ENCODE data around the gene ATP11A.
A peak's percentile ranks its signal among the peaks of the same experiment; 100 is the strongest.

The ATP11A gene

DNA sequence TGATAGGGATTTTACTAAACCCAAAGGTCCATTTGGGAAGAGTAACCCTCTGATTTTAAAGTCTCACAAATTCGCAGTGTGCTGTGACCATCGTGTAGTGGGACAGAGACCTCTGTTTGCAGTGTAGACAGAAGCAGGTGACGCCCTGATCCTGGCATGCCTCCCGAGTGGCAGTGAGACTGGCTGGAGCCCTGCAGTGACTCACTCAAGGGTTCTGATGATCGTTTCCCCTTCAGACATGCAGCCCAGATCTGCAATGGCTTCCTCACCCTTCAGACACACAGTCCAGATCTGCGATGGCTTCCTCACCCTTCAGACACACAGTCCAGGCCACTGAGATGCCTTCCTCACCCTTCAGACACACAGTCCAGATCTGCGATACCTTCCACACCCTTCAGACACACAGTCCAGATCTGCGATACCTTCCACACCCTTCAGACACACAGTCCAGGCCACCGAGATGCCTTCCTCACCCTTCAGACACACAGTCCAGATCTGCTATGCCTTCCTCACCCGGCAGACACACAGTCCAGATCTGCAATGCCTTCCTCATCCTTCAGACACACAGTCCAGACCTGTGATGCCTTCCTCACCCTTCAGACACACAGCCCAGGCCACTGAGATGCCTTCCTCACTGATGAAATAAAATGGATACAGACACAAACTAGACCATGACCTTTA lies 125.2 kb downstream of the ATP11A start:
- DNase-seq (ENCODE audit: low read depth), result peak; percentile 26
- TF ChIP-seq CTCF (IDR thresholded peaks at IDR 0.05; ENCODE audit: low read length, missing control alignments), result no peak
- no peak overlapping the region for H3K4me3 ChIP-seq (replicated peaks; ENCODE audit: low read depth, low read length)

DNA sequence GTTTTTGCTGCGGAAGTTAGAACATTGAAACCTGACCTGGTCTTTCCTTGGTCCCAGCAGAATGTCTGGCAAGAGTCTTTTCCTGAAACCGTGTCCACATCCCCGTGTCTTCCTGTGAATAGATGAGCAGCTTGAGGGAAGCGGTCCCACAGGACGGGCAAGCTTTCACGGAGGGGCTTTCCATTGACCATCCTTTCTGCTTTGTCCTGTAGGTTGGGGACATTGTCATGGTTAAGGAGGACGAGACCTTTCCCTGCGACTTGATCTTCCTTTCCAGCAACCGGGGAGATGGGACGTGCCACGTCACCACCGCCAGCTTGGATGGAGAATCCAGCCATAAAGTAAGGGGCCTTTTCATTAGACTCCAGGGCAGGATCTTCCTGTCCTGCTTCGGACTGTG lies 126.0 kb downstream of the ATP11A start:
- H3K4me3 ChIP-seq (replicated peaks; ENCODE audit: low read depth, low read length), result no peak overlapping the region
- no peak for DNase-seq (ENCODE audit: low read depth)
- no peak for TF ChIP-seq CTCF (IDR thresholded peaks at IDR 0.05; ENCODE audit: low read length, missing control alignments)

DNA sequence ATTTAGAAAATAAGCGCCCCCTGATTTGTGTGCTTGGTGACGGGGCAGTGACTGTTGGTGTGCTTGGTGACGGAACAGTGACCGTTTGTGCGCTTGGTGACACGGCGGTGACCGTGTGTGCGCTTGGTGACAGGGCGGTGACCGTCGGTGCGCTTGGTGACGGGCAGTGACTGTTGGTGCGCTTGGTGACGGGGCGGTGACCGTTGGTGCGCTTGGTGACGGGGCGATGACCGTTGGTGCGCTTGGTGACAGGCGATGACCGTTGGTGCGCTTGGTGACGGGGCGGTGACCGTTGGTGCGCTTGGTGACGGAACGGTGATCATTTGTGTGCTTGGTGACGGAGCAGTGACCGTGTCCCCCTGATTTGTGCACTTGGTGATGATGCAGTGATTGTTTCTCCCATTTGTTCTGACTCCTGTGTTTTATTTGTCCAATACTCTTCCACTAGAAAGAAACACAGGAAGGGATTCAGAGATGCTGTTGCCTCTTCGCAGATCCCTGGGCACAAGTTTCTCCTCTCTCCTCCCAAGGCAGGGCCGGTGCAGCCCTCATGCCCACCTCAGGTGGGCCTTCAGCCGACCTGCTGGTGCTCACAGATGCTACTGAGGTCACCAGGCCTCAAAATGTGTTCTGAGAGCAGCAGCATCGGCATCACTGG lies 128.3 kb downstream of the ATP11A start:
- TF ChIP-seq CTCF (IDR thresholded peaks at IDR 0.05; ENCODE audit: low read length, missing control alignments), result no peak
- no peak for DNase-seq (ENCODE audit: low read depth)
- H3K4me3 ChIP-seq (replicated peaks; ENCODE audit: low read depth, low read length), result no peak overlapping the region

GRCh38 chr13:112818698-112819045 lies 128.8 kb downstream of the ATP11A start:
- TF ChIP-seq CTCF (IDR thresholded peaks at IDR 0.05; ENCODE audit: low read length, missing control alignments), result no peak
- DNase-seq (ENCODE audit: low read depth), result no peak
- H3K4me3 ChIP-seq (replicated peaks; ENCODE audit: low read depth, low read length), result no peak overlapping the region

- TF ChIP-seq CTCF (IDR thresholded peaks at IDR 0.05; ENCODE audit: low read length, missing control alignments), result no peak
- no peak overlapping the region for H3K4me3 ChIP-seq (replicated peaks; ENCODE audit: low read depth, low read length)
- DNase-seq (ENCODE audit: low read depth), result no peak
Observed at GRCh38 chr13:112819111-112819510, 129.3 kb downstream of the ATP11A start.

DNA sequence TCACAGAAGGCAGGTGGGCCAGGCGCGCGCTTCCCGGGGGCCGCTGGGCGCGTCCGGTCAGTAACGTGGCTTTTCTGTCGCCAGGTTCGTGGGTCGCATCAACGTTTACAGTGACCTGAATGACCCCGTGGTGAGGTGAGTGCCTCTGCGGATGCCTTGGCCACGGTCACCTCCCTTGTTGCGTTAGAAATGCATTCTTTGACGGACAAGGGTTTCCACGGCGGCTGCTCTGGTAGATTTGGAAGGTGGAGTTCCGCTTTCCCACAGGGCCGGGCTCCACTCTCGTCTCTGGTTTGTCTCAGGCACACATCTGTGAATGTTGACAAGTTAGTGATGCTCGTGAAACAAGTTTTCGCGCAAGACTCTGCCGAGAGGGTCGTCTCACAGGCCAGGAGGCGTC lies 130.0 kb downstream of the ATP11A start:
- DNase-seq (ENCODE audit: low read depth), result no peak
- H3K4me3 ChIP-seq (replicated peaks; ENCODE audit: low read depth, low read length), result no peak overlapping the region
- TF ChIP-seq CTCF (IDR thresholded peaks at IDR 0.05; ENCODE audit: low read length, missing control alignments), result no peak

GRCh38 chr13:112820318-112820717 lies 130.5 kb downstream of the ATP11A start:
- no peak for TF ChIP-seq CTCF (IDR thresholded peaks at IDR 0.05; ENCODE audit: low read length, missing control alignments)
- no peak overlapping the region for H3K4me3 ChIP-seq (replicated peaks; ENCODE audit: low read depth, low read length)
- no peak for DNase-seq (ENCODE audit: low read depth)

Measured in fibroblast of pulmonary artery (primary cell).